NAMALWA (cell line): ENCODE results near the gene HELZ.
"Not testable (repeated sequence)": the region's sequence is repeated elsewhere in the genome, so short reads cannot be mapped to it uniquely, and the experiment has no call there.

Source experiments
- DNase-seq: peaks from one replicate; pipeline ENCODE4 v3.0.0-alpha.2; 2015; ENCODE audit warnings: low spot score

HELZ gene

GRCh38 chr17:67050471-67051154 is 194.4 kb downstream of the HELZ start:
- no peak for DNase-seq

DNA sequence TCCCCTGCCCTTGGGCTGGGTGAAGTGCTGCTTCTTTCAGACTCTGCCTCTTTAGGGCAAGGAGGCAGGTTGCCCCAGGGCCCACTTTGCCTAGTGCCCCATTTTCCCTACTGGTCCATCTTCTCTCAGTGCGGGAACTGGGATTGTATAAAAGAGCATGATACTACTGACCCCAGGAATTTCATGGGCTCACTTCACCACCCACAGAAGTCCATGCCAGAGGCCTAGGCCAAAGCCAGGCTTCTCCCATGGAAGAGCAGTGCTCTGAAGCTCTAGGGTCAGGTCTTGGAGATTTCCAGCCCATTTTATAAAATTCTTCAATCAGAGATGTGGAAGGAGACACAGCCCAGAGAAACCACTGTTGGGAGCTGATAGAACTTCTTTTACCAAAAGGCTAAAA is 194.9 kb downstream of the HELZ start:
- DNase-seq: no peak

GRCh38 chr17:67049025-67049739 is 195.8 kb downstream of the HELZ start:
- no peak for DNase-seq

GRCh38 chr17:67047382-67047781 is 197.6 kb downstream of the HELZ start:
- DNase-seq: no peak

DNA sequence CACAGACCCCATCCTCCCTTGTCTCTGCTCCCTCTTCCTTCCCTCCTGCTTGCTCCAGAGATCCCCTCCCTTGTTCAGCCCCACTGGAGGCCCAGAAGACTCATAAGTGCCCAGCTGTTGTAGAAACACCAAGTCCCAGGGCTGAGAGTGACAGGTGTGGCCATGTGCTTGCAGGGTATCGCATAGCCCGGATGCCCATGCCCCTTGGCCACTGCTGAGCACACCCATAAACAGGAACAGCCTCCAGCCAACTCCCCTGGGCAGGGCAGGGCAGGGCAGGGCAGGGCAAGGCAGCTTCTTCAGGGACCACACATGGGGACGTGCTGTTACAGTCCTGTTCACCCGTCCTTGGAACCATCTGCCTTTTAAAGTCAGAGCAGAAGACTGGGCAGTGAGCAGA is 198.6 kb downstream of the HELZ start:
- DNase-seq: no peak

- DNase-seq: no peak
These were observed 200.1 kb downstream of the HELZ start for GRCh38 chr17:67044940-67045339.

DNA sequence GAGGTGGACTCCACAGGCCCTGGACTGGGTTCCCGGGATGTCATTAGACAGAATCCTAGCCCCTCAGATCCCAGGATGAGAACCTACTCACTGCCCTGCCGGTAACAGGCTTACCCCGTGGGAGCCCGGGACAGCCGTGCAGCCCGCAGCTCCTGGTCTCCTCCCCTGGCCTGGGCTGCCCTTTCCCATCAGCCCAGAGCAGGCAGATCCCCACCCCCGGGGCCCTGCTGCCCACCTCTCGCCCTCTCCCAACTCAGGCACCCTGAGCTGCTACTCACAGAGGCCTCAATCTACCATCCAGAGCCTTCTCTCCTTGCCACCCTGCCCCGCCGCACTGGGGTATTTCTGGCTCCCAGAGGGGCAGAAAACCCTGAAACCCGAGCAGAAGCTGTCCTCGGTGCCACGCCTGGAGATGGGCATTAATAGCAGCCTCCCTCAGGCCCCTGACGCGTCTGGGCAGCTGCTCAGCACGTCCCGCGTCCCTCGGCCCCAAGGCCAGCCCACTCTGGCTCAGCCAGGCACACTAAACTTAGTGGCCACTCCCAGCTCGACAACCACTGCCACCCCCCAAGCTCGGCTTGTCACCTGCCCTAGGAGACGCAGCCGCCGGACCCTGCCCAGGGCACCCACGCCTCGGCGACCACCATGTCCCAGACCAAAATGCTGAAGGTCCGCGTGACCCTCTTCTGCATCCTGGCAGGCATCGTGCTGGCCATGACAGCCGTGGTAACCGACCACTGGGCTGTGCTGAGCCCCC is 200.8 kb downstream of the HELZ start, which contains the start of gene CACNG1:
TSS of gene CACNG1 (plus strand) at position 539 of the 757 bp plus-strand sequence. CDS start at position 646, 107 bp downstream.
- DNase-seq: no peak

- DNase-seq: no peak
These were observed 201.7 kb downstream of the HELZ start for GRCh38 chr17:67043283-67043682.

GRCh38 chr17:67041941-67042899 is 202.8 kb downstream of the HELZ start:
- no peak for DNase-seq

DNA sequence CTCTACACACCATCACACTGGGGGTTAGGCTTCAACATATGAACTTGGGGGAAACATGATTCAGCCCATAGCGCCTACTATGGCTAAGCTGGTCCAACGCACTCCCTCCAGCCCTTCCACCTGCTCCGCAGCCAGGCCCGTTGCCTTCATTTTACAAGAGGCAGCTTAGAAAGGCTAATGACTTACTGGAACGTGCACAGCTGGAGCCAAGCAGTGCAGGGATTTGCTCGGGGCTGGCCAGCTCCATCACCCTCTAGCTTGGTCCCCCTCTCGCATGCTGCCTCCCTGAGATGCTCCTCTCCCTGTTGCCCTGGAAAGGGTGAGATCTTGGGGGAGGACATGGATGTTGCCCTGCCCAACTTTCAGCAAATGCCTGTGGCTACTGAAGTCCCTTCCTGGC is 203.5 kb downstream of the HELZ start:
- no peak for DNase-seq

DNA sequence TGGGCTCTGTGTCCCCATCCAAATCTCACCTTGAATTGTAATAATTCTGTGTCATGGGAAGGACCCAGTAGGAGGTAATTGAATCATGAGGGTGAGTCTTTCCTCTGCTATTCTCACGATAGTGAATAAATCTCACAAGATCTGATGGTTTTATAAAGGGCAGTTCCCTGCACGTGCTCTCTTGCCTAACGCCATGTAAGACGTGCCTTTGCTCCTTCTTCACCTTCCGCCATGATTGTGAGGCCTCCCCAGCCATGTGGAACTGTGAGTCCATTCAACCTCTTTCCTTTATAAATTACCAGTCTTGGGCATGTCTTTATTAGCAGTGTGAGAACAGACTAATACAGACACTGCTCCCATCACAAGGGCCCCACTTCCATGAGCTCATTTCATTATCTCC is 203.9 kb downstream of the HELZ start:
- DNase-seq: not testable (repeated sequence)

- DNase-seq: no peak
These were observed 204.3 kb downstream of the HELZ start for GRCh38 chr17:67040652-67041051.

DNA sequence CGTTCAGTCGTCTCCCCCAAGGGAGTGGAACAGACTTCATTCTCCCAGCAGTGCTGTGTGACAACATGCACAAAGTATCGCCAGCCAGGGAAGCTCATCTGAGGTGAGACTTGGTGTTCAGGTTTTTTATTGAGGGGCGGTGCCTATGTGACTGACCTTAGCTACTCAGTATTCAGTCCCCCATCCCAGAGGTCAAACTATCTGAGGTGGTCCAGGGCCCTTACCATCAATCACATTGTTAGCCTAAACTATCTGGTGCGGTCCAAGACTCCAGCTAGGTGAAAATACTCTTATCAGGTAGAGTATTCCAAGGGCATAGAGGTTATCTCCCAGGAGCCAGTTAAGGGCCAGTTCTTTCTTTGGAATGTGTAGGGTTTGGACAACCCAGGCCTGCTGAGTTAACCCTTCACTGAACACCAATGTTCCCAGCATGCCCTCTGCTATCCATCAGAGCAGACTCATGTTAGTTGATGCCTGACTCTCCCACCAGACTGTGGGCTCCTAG is 206.1 kb downstream of the HELZ start:
- DNase-seq: no peak

- no peak for DNase-seq
These were observed 209.6 kb downstream of the HELZ start for GRCh38 chr17:67035131-67036083.

- no peak for DNase-seq
These were observed 211.4 kb downstream of the HELZ start for GRCh38 chr17:67033613-67034012.

DNA sequence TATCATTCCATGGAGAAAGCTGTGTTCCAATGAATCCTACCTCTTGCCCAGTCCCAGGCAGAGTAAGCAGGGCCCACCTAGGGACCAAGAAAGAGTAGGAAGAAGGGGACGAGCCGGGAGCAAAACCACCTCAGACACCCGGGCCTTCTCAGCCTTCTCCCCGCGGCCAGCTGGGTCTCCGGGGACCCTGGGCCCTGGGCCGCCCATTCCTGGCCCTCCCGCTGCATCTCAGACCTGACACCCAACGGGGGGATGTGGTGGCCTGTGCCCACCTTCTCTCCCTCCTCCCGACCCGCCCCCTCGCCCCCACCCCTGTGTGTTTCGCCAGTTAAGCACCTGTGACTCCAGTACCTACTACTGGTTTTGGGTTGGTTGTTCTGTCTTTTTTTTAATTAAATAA is 212.0 kb downstream of the HELZ start:
- no peak for DNase-seq

- DNase-seq: no peak
These were observed 212.6 kb downstream of the HELZ start for GRCh38 chr17:67032382-67032781.

- DNase-seq: no peak
These were observed 214.4 kb downstream of the HELZ start for GRCh38 chr17:67030641-67031040.

- no peak for DNase-seq
These were observed 217.9 kb downstream of the HELZ start for GRCh38 chr17:67027031-67027628.

DNA sequence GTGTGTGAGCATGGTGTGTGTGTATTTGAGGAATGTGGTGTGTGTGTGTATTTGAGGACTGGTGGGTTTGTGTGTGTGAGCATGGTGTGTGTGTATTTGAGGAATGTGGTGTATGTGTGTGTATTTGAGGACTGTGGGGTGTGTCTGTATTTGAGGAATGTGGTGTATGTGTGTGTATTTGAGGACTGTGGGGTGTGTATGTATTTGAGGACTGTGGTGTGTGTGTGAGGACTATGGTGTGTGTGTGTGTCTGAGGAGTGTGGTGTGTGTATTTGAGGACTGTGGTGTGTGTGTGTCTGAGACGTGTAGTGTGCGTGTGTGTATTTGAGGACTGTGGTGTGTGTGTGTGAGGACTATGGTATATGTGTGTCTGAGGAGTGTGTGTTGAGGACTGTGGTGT is 218.7 kb downstream of the HELZ start:
- DNase-seq: no peak
